ENCODE data around the gene NFIB.

NFIB gene

GRCh38 chr9:14340994-14341393 is 27.1 kb upstream of the NFIB start:
- in situ Hi-C loops (cut with MboI; ENCODE audit: low sequenced_read_pairs, unreplicated experiment), result no loop called here
- TF ChIP-seq CTCF (IDR thresholded peaks at IDR 0.05; ENCODE audit: borderline replicate concordance, control extremely low read depth, extremely low read depth, insufficient read depth, missing control alignments), result no peak
- DNase-seq (ENCODE audit: low spot score), result no peak

DNA sequence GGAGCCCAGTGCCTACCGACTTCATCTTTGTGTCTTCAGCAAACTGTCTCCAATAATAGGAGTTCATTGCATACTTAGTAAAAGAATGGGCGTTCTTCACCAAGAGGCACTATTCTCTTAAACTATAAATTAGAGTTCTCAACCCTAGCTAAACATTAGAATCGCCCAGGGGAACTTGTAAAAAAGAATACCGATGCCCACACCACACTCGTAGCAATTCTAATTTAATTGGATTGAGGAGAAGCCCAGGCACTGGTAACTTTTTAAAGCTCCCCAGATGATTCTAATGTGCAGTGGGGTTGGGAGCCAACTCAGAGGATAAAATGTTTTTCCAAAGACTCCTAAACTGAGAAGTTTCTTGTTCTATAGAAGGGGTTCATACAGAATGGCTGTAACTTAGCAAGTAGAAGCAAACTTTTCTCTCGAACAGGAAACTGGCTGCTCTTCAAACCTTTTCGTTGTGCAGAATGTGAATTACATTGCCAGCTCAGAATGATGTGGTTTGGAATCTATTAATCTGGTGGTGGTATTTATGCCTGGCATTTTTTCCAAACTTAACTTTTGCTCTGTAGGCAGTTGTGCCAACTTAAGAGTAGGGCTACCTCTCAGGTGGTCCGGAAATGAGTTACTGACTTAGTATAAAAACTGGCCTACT is 26.4 kb upstream of the NFIB start:
- no peak for TF ChIP-seq CTCF (IDR thresholded peaks at IDR 0.05; ENCODE audit: borderline replicate concordance, control extremely low read depth, extremely low read depth, insufficient read depth, missing control alignments)
- in situ Hi-C loops (cut with MboI; ENCODE audit: low sequenced_read_pairs, unreplicated experiment), result no loop called here
- no peak for DNase-seq (ENCODE audit: low spot score)

DNA sequence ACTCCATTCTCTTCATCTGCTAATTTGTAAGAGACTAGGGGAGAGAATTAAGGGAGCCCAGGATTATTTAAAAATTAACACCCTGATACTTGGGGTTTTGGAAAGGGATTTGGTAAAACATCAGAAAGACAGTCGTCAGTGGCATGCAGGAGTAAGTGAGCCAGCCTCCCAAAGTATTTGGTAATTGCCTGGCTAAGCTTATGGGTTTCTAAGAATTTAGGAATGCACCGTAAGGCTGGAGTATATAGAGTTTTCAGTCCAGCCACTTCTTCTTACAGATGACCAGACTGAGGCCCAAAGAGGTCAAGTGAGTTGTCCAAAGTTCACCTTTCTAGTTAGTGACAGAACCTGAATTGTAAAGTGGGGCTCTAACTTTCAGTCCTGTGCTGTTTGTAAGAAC is 25.8 kb upstream of the NFIB start:
- in situ Hi-C loops (cut with MboI; ENCODE audit: low sequenced_read_pairs, unreplicated experiment), result no loop called here
- no peak for DNase-seq (ENCODE audit: low spot score)
- TF ChIP-seq CTCF (IDR thresholded peaks at IDR 0.05; ENCODE audit: borderline replicate concordance, control extremely low read depth, extremely low read depth, insufficient read depth, missing control alignments), result no peak

GRCh38 chr9:14337615-14338014 is 23.7 kb upstream of the NFIB start:
- in situ Hi-C loops (cut with MboI; ENCODE audit: low sequenced_read_pairs, unreplicated experiment), result no loop called here
- no peak for DNase-seq (ENCODE audit: low spot score)
- TF ChIP-seq CTCF (IDR thresholded peaks at IDR 0.05; ENCODE audit: borderline replicate concordance, control extremely low read depth, extremely low read depth, insufficient read depth, missing control alignments), result no peak

- in situ Hi-C loops (cut with MboI; ENCODE audit: low sequenced_read_pairs, unreplicated experiment), result no loop called here
- DNase-seq (ENCODE audit: low spot score), result no peak
- no peak for TF ChIP-seq CTCF (IDR thresholded peaks at IDR 0.05; ENCODE audit: borderline replicate concordance, control extremely low read depth, extremely low read depth, insufficient read depth, missing control alignments)
Measured at GRCh38 chr9:14336244-14336643, 22.3 kb upstream of the NFIB start.

DNA sequence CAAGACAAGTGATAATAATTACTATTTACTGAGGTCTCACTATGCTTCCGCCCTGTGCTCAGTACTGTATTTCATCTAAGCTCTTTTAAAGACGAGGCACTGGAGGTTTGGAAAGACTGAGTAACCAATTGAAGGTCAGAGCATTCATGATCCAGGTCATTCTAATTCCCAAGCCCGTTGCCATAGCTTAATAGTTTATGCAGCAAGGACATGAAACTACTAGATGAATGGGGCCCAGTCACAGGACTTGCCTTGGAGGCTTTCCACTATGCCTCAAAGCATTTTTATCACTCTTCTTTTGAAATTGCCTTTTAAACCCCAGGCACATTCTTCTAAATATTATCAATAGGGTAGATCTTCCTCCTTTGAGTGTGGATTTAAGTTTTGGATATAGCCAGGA is 17.2 kb upstream of the NFIB start:
- DNase-seq (ENCODE audit: low spot score), result no peak
- no peak for TF ChIP-seq CTCF (IDR thresholded peaks at IDR 0.05; ENCODE audit: borderline replicate concordance, control extremely low read depth, extremely low read depth, insufficient read depth, missing control alignments)
- in situ Hi-C loops (cut with MboI; ENCODE audit: low sequenced_read_pairs, unreplicated experiment), result no loop called here
